PC-3 (cell line): ENCODE data around the gene FCN2. TPM values are rescaled to one million over a fixed set of nuclear protein-coding genes. Genes with fewer than 3 reads are reported as not detected.

Experiments used
- ATAC-seq: fragments of 200-7000 bp; cut with Tn5 transposase; 2 replicates; pipeline ENCODE4 v1.9.1; 2020; ENCODE audit warnings: mild to moderate bottlenecking, moderate library complexity
- BruUV-seq: library from RNA; stranded (reverse); fragments of 400-500 nt; replicated peaks from 2 replicates; lab custom pipeline; 2021; lab: Mats Ljungman, UMichigan
- CTCF ChIA-PET: fragments of 300-600 bp; sonication (Branson Sonifier 250); formaldehyde crosslinking; loops from one replicate; lab custom pipeline; 2022; ENCODE audit warnings: antibody characterized with exemption; lab: Charles Lee
- POLR2A ChIA-PET: fragments of 300-600 bp; sonication (Branson Sonifier 250); formaldehyde crosslinking; loops from one replicate; lab custom pipeline; 2022; ENCODE audit warnings: antibody characterized with exemption; ENCODE audit not compliant: unreplicated experiment; lab: Charles Lee
- DNase-seq: peaks from one replicate; pipeline ENCODE4 v3.0.0-alpha.2; 2015
- H2AFZ ChIP-seq: fragments of 300-600 bp; sonication (generic); 2 replicates; pipeline ENCODE4 v1.6.0; 2016; ENCODE audit warnings: antibody characterized with exemption, low read length
- H3F3A ChIP-seq: fragments of 300-600 bp; sonication (generic); one replicate; pipeline ENCODE4 v1.6.0; 2017; ENCODE audit warnings: antibody characterized with exemption, low read length, control low read depth, mild to moderate bottlenecking; ENCODE audit not compliant: unreplicated experiment
- H3K27ac ChIP-seq: fragments of 300-600 bp; sonication (generic); 2 replicates; pipeline ENCODE4 v1.5.1; 2016; ENCODE audit warnings: mild to moderate bottlenecking, low read length
- H3K27me3 ChIP-seq: fragments of 300-600 bp; sonication (generic); 2 replicates; pipeline ENCODE4 v1.6.1; 2016; ENCODE audit warnings: low read length, mixed read lengths
- H3K36me3 ChIP-seq: fragments of 300-600 bp; sonication (generic); 2 replicates; pipeline ENCODE4 v1.6.1; 2016; ENCODE audit warnings: low read depth, mixed run types, low read length, mixed read lengths
- H3K4me1 ChIP-seq: fragments of 300-600 bp; sonication (generic); 2 replicates; pipeline ENCODE4 v1.5.1; 2016; ENCODE audit warnings: low read length; ENCODE audit not compliant: insufficient read depth
- H3K4me2 ChIP-seq: fragments of 300-600 bp; sonication (generic); 2 replicates; pipeline ENCODE4 v1.6.0; 2016; ENCODE audit warnings: low read length
- H3K4me3 ChIP-seq: fragments of 300-600 bp; sonication (generic); 2 replicates; pipeline ENCODE4 v1.5.1; 2016; ENCODE audit warnings: mild to moderate bottlenecking, low read length, mixed read lengths
- H3K79me2 ChIP-seq: fragments of 300-600 bp; sonication (generic); 2 replicates; pipeline ENCODE4 v1.6.1; 2017; ENCODE audit warnings: low read length, mixed read lengths
- H3K9ac ChIP-seq: fragments of 300-600 bp; sonication (generic); 2 replicates; pipeline ENCODE4 v1.6.0; 2016; ENCODE audit warnings: mild to moderate bottlenecking, low read length
- H3K9me2 ChIP-seq: fragments of 300-600 bp; sonication (generic); replicated peaks from 2 replicates; pipeline ENCODE4 v1.6.1; 2016; ENCODE audit warnings: mixed run types, low read length, mixed read lengths
- H3K9me3 ChIP-seq: fragments of 300-600 bp; sonication (generic); 2 replicates; pipeline ENCODE4 v1.6.1; 2016; ENCODE audit warnings: low read length, mixed read lengths
- H4K20me1 ChIP-seq: fragments of 300-600 bp; sonication (generic); 2 replicates; pipeline ENCODE4 v1.6.1; 2016; ENCODE audit warnings: low read length, mixed read lengths
- EZH2 ChIP-seq: fragments of 300-600 bp; sonication (generic); IDR thresholded peaks from one replicate; pipeline ENCODE4 v1.6.1; 2017; ENCODE audit warnings: antibody characterized with exemption, mild to moderate bottlenecking, low read length; ENCODE audit not compliant: unreplicated experiment
- EZH2phosphoT487 ChIP-seq: fragments of 300-600 bp; sonication (generic); IDR thresholded peaks from 2 replicates; pipeline ENCODE4 v1.6.1; 2018; ENCODE audit warnings: mild to moderate bottlenecking, antibody characterized with exemption, low read length, borderline replicate concordance
- intact Hi-C: fragments of 100-400 bp; cut with micrococcal nuclease; formaldehyde crosslinking; loops from 2 replicates; pipeline ENCODE4 v1.9.0; 2023
- total RNA-seq: library from RNA; depleted of rRNA; stranded (reverse); fragments of >200 nt; gene quantifications from 2 replicates; pipeline ENCODE4 v1.2.3, GENCODE V29; 2014
- TF ChIP-seq, protein P1 (sequence below): fragments of 300-600 bp; sonication (generic); conservative IDR thresholded peaks from 2 replicates; pipeline ENCODE4 v1.5.1; 2017; ENCODE audit warnings: antibody characterized with exemption, low read depth, mild to moderate bottlenecking, low read length

Gene FCN2
- total RNA-seq, 1 experiment from 2014 or later, result not detected

GRCh38 chr9:134835448-134835847, 45.2 kb upstream of the FCN2 start:
- no peak overlapping the region for H3K4me2 ChIP-seq

DNA sequence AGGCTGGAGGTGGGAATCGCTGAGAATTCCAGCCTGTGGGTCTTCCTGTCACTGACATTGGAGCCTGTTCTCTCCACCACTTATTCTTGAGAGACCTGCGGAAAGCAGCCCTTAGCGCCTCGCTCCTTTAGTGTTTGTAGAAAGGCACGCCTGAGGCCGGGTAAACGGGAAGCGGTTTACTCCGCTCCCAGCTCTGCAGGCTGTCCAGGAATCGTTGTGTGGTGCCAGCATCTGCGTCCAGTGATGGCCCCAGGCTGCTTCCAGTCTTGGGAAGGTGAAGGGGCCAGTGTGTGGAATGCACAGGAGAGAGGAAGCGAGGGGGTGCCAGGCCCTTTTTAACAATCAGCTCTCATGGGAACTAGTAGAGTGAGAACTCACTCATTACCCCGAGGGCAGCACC, 44.6 kb upstream of the FCN2 start:
- CTCF ChIA-PET, result no interaction called here
- POLR2A ChIA-PET, result interaction anchor here (0.5 kb wide), 1 partner anchor 13 kb away, joined by 11 read pairs; no protein-coding TSS in a partner anchor
- intact Hi-C loops, result no loop called here

More at GRCh38 chr9:134835448-134835847, 45.2 kb upstream of the FCN2 start:
- no peaks in the 10 kb centered on the region for H3K27me3 ChIP-seq
- intact Hi-C loops, result no loop called here
- no peaks in the 10 kb centered on the region for H3K36me3 ChIP-seq
- H3K9ac ChIP-seq, result no peak overlapping the region
- ChIA-PET POLR2A (no interaction called here), CTCF (no interaction called here)
- TF ChIP-seq EZH2 (no peak), EZH2phosphoT487 (no peak)
- TF ChIP-seq, protein P1, sequence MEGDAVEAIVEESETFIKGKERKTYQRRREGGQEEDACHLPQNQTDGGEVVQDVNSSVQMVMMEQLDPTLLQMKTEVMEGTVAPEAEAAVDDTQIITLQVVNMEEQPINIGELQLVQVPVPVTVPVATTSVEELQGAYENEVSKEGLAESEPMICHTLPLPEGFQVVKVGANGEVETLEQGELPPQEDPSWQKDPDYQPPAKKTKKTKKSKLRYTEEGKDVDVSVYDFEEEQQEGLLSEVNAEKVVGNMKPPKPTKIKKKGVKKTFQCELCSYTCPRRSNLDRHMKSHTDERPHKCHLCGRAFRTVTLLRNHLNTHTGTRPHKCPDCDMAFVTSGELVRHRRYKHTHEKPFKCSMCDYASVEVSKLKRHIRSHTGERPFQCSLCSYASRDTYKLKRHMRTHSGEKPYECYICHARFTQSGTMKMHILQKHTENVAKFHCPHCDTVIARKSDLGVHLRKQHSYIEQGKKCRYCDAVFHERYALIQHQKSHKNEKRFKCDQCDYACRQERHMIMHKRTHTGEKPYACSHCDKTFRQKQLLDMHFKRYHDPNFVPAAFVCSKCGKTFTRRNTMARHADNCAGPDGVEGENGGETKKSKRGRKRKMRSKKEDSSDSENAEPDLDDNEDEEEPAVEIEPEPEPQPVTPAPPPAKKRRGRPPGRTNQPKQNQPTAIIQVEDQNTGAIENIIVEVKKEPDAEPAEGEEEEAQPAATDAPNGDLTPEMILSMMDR, result no peak
- no peak overlapping the region for H3K4me3 ChIP-seq
- H3K27ac ChIP-seq, result no peak overlapping the region
- no TSS peak for BruUV-seq
- no peak overlapping the region for H2AFZ ChIP-seq
- DNase-seq, result no peak
- no peaks in the 10 kb centered on the region for H3K4me1 ChIP-seq
- no peak for ATAC-seq
- H3F3A ChIP-seq, result no peaks in the 10 kb centered on the region
- H4K20me1 ChIP-seq, result no peaks in the 10 kb centered on the region
- no peaks in the 10 kb centered on the region for H3K9me3 ChIP-seq
- H3K9me2 ChIP-seq, result no peaks in the 10 kb centered on the region
- no peaks in the 10 kb centered on the region for H3K79me2 ChIP-seq

GRCh38 chr9:134836406-134836970, 44.1 kb upstream of the FCN2 start:
- no peaks in the 10 kb centered on the region for H3F3A ChIP-seq

More for the DNA sequence above, 44.6 kb upstream of the FCN2 start:
- ATAC-seq (no peak), DNase-seq (no peak)
- no peak for TF ChIP-seq EZH2phosphoT487
- TF ChIP-seq, protein P1, result no peak
- no peak for TF ChIP-seq EZH2
- Histone ChIP-seq H3K4me2 (no peak overlapping the region), H3K9me2 (no peaks in the 10 kb centered on the region), H4K20me1 (no peaks in the 10 kb centered on the region), H3K36me3 (no peaks in the 10 kb centered on the region), H3K79me2 (no peaks in the 10 kb centered on the region), H3K4me3 (no peak overlapping the region), H3K27ac (no peak overlapping the region), H2AFZ (no peak overlapping the region), H3K4me1 (no peaks in the 10 kb centered on the region), H3K9me3 (no peaks in the 10 kb centered on the region), H3K9ac (no peak overlapping the region), H3F3A (no peaks in the 10 kb centered on the region), H3K27me3 (no peaks in the 10 kb centered on the region)
- BruUV-seq, result no TSS peak

More at GRCh38 chr9:134836406-134836970, 44.1 kb upstream of the FCN2 start:
- H3K9ac ChIP-seq, result no peak overlapping the region
- no peaks in the 10 kb centered on the region for H3K79me2 ChIP-seq
- no peaks in the 10 kb centered on the region for H3K36me3 ChIP-seq
- CTCF ChIA-PET, result no interaction called here
- DNase-seq (no peak), ATAC-seq (no peak)
- intact Hi-C loops, result no loop called here
- TF ChIP-seq, protein P1, result no peak
- TF ChIP-seq EZH2phosphoT487 (no peak), EZH2 (no peak)
- H3K4me2 ChIP-seq, result no peak overlapping the region
- H2AFZ ChIP-seq, result no peak overlapping the region
- H3K4me3 ChIP-seq, result no peak overlapping the region
- no peak overlapping the region for H3K27ac ChIP-seq
- H3K27me3 ChIP-seq, result no peaks in the 10 kb centered on the region
- H3K4me1 ChIP-seq, result no peaks in the 10 kb centered on the region
- H3K9me3 ChIP-seq, result no peaks in the 10 kb centered on the region
- no TSS peak for BruUV-seq
- no peaks in the 10 kb centered on the region for H4K20me1 ChIP-seq
- POLR2A ChIA-PET, result interaction anchor here (0.5 kb wide), 1 partner anchor 14 kb away, joined by 11 read pairs; no protein-coding TSS in a partner anchor
- no peaks in the 10 kb centered on the region for H3K9me2 ChIP-seq
